NB4 (cell line): ENCODE measurements around the gene ZNF202.
"Not testable (repeated sequence)": the region's sequence is repeated elsewhere in the genome, so short reads cannot be mapped to it uniquely, and the experiment has no call there.

Experiments used
- DNase-seq: peaks from one replicate; pipeline ENCODE4 v3.0.0; 2010; ENCODE audit warnings: low read depth
- H3K4me3 ChIP-seq: one replicate; pipeline ENCODE4 v1.5.1; 2011; ENCODE audit warnings: mild to moderate bottlenecking, low read depth, low read length, moderate library complexity
- CTCF ChIP-seq: IDR thresholded peaks from one replicate; pipeline ENCODE4 v1.5.1; 2012; ENCODE audit warnings: low read depth, low read length
- MAX ChIP-seq: IDR thresholded peaks from 2 replicates; pipeline ENCODE4 v1.6.1; 2011; ENCODE audit warnings: low read depth, low read length
- MYC ChIP-seq: IDR thresholded peaks from 2 replicates; pipeline ENCODE4 v1.6.1; 2011; ENCODE audit warnings: low read depth, low read length
- POLR2A ChIP-seq: IDR thresholded peaks from 2 replicates; pipeline ENCODE4 v1.6.1; 2011; ENCODE audit warnings: mild to moderate bottlenecking; ENCODE audit not compliant: insufficient read length; ENCODE audit errors: extremely low read depth

The ZNF202 gene

GRCh38 chr11:123751781-123752180, 10.3 kb upstream of the ZNF202 start:
- no peak for TF ChIP-seq CTCF
- DNase-seq: no peak
- no peak overlapping the region for H3K4me3 ChIP-seq

GRCh38 chr11:123748349-123748748, 6.9 kb upstream of the ZNF202 start:
- not testable (repeated sequence) for H3K4me3 ChIP-seq, DNase-seq

GRCh38 chr11:123745764-123746451, 4.4 kb upstream of the ZNF202 start:
- no peak for TF ChIP-seq MAX
- TF ChIP-seq POLR2A: no peak
- TF ChIP-seq CTCF: no peak
- TF ChIP-seq MYC: no peak
- no peak for DNase-seq
- no peak overlapping the region for H3K4me3 ChIP-seq

GRCh38 chr11:123742724-123743120, 1.3 kb upstream of the ZNF202 start:
- no peak for TF ChIP-seq MYC
- no peak for TF ChIP-seq POLR2A
- no peak for TF ChIP-seq CTCF
- TF ChIP-seq MAX: no peak
- no peak for DNase-seq
- H3K4me3 ChIP-seq: no peak overlapping the region

GRCh38 chr11:123742031-123742723, 717 bp upstream of the ZNF202 start:
- DNase-seq: peak; percentile 21
- peak overlapping the region; percentile 97 for H3K4me3 ChIP-seq
- no peak for TF ChIP-seq CTCF

GRCh38 chr11:123740787-123741158, 687 bp downstream of the ZNF202 start:
- DNase-seq: no peak
- no peak for TF ChIP-seq POLR2A
- TF ChIP-seq CTCF: no peak
- no peak for TF ChIP-seq MAX
- TF ChIP-seq MYC: no peak
- peak overlapping the region; percentile 97 for H3K4me3 ChIP-seq

- H3K4me3 ChIP-seq: no peak overlapping the region
- TF ChIP-seq MAX: no peak
- TF ChIP-seq POLR2A: no peak
- TF ChIP-seq MYC: no peak
- TF ChIP-seq CTCF: no peak
- DNase-seq: no peak
Measured at GRCh38 chr11:123738374-123738773, 3.1 kb downstream of the ZNF202 start.
